ENCODE data around the gene ARHGEF19. TPM values are rescaled to one million over a fixed set of nuclear protein-coding genes. Genes with fewer than 3 reads are reported as not detected.

The ARHGEF19 gene
- polyA plus RNA-seq, 1 experiment: 6.7 TPM

- H3K27ac ChIP-seq (ENCODE audit: low read depth, low read length): no peak overlapping the region
- no peaks in the 10 kb centered on the region for H3K9me3 ChIP-seq (ENCODE audit: control insufficient read depth, insufficient read depth, low read length)
- DNase-seq (ENCODE audit: low read depth, low spot score): no peak
- CTCF ChIA-PET: interaction anchor here (1.4 to 2.4 kb wide), 2 partner anchors 91 to 95 kb away, joined by 9 read pairs; no protein-coding TSS in a partner anchor
- H3K4me3 ChIP-seq (ENCODE audit: low read depth, low read length): no peak overlapping the region
- no peak for TF ChIP-seq CTCF (IDR thresholded peaks at IDR 0.05; ENCODE audit: low read depth, low read length)
- POLR2A ChIA-PET: interaction anchor here (0.7 to 0.8 kb wide), 2 partner anchors 9 kb away, joined by 3 to 6 read pairs; no protein-coding TSS in a partner anchor
- no peaks in the 10 kb centered on the region for H3K27me3 ChIP-seq (ENCODE audit: control insufficient read depth, insufficient read depth, low read length)
These were observed 39.4 kb downstream of the ARHGEF19 start for GRCh38 chr1:16172964-16173446.

- no peak for TF ChIP-seq CTCF (IDR thresholded peaks at IDR 0.05; ENCODE audit: low read depth, low read length)
- H3K27me3 ChIP-seq (ENCODE audit: control insufficient read depth, insufficient read depth, low read length): no peaks in the 10 kb centered on the region
- POLR2A ChIA-PET: no interaction called here
- CTCF ChIA-PET: no interaction called here
- DNase-seq (ENCODE audit: low read depth, low spot score): no peak
- H3K27ac ChIP-seq (ENCODE audit: low read depth, low read length): no peak overlapping the region
- no peak overlapping the region for H3K4me3 ChIP-seq (ENCODE audit: low read depth, low read length)
- H3K9me3 ChIP-seq (ENCODE audit: control insufficient read depth, insufficient read depth, low read length): no peaks in the 10 kb centered on the region
These were observed 40.1 kb downstream of the ARHGEF19 start for GRCh38 chr1:16172218-16172830.

GRCh38 chr1:16171314-16172151 lies 40.9 kb downstream of the ARHGEF19 start:
- CTCF ChIA-PET: no interaction called here
- Histone ChIP-seq H3K9me3 (ENCODE audit: control insufficient read depth, insufficient read depth, low read length) (no peaks in the 10 kb centered on the region), H3K4me3 (ENCODE audit: low read depth, low read length) (no peak overlapping the region), H3K27ac (ENCODE audit: low read depth, low read length) (no peak overlapping the region), H3K27me3 (ENCODE audit: control insufficient read depth, insufficient read depth, low read length) (no peaks in the 10 kb centered on the region)
- DNase-seq (ENCODE audit: low read depth, low spot score): no peak
- TF ChIP-seq CTCF (IDR thresholded peaks at IDR 0.05; ENCODE audit: low read depth, low read length): no peak
- POLR2A ChIA-PET: no interaction called here

GRCh38 chr1:16170283-16170673 lies 42.2 kb downstream of the ARHGEF19 start:
- Histone ChIP-seq H3K27me3 (ENCODE audit: control insufficient read depth, insufficient read depth, low read length) (no peaks in the 10 kb centered on the region), H3K9me3 (ENCODE audit: control insufficient read depth, insufficient read depth, low read length) (no peaks in the 10 kb centered on the region), H3K4me3 (ENCODE audit: low read depth, low read length) (no peak overlapping the region), H3K27ac (ENCODE audit: low read depth, low read length) (no peak overlapping the region)
- ChIA-PET POLR2A (no interaction called here), CTCF (interaction anchor here (1.1 kb wide), 1 partner anchor 88 kb away, joined by 3 read pairs; no protein-coding TSS in a partner anchor)
- no peak for TF ChIP-seq CTCF (IDR thresholded peaks at IDR 0.05; ENCODE audit: low read depth, low read length)
- DNase-seq (ENCODE audit: low read depth, low spot score): no peak
